DOHH2 (cell line): ENCODE data around the gene SCARF1.

Source experiments
- H3F3A ChIP-seq: fragments of 200-600 bp; sonication (generic), shearing (Covaris generic); 2 replicates; pipeline ENCODE4 v1.6.0; 2016; ENCODE audit warnings: antibody characterized with exemption, mild to moderate bottlenecking; ENCODE audit not compliant: control insufficient read depth, insufficient read depth
- H3K27ac ChIP-seq: fragments of 200-600 bp; sonication (generic); 2 replicates; pipeline ENCODE4 v1.5.1; 2014; ENCODE audit warnings: low read depth, mild to moderate bottlenecking, low read length, moderate library complexity
- H3K27me3 ChIP-seq: fragments of 200-600 bp; sonication (generic); 2 replicates; pipeline ENCODE4 v1.6.1; 2014; ENCODE audit warnings: mild to moderate bottlenecking, low read length, mixed read lengths; ENCODE audit not compliant: control insufficient read depth
- H3K36me3 ChIP-seq: fragments of 200-600 bp; sonication (generic); 2 replicates; pipeline ENCODE4 v1.6.1; 2014; ENCODE audit warnings: mild to moderate bottlenecking, low read length, moderate library complexity, mixed read lengths; ENCODE audit not compliant: control insufficient read depth
- H3K4me1 ChIP-seq: fragments of 200-600 bp; sonication (generic); 2 replicates; pipeline ENCODE4 v1.6.1; 2014; ENCODE audit warnings: mild to moderate bottlenecking, low read length, mixed read lengths; ENCODE audit not compliant: control insufficient read depth
- H3K4me2 ChIP-seq: fragments of 200-600 bp; sonication (generic); 2 replicates; pipeline ENCODE4 v1.6.0; 2014; ENCODE audit warnings: mild to moderate bottlenecking, low read length, moderate library complexity
- H3K4me3 ChIP-seq: fragments of 200-600 bp; sonication (generic); 2 replicates; pipeline ENCODE4 v1.5.1; 2014; ENCODE audit warnings: mild to moderate bottlenecking, low read length, mixed read lengths
- H3K79me2 ChIP-seq: fragments of 200-600 bp; sonication (generic); 2 replicates; pipeline ENCODE4 v1.6.1; 2014; ENCODE audit warnings: mild to moderate bottlenecking, low read length, mixed read lengths; ENCODE audit not compliant: control insufficient read depth
- H3K9me2 ChIP-seq: fragments of 200-600 bp; sonication (generic); replicated peaks from 2 replicates; pipeline ENCODE4 v1.6.1; 2014; ENCODE audit warnings: mild to moderate bottlenecking, low read length, mixed read lengths; ENCODE audit not compliant: control insufficient read depth
- H3K9me3 ChIP-seq: fragments of 200-600 bp; sonication (generic); 2 replicates; pipeline ENCODE4 v1.6.1; 2014; ENCODE audit warnings: antibody characterized with exemption, low read length, mixed read lengths; ENCODE audit not compliant: control insufficient read depth, insufficient read depth
- H4K20me1 ChIP-seq: fragments of 200-600 bp; sonication (generic); 2 replicates; pipeline ENCODE4 v1.6.0; 2014; ENCODE audit warnings: low read depth, mild to moderate bottlenecking, antibody characterized with exemption, low read length, moderate library complexity; ENCODE audit not compliant: control insufficient read depth, insufficient read depth
- EZH2phosphoT487 ChIP-seq: fragments of 200-600 bp; sonication (generic); IDR thresholded peaks from 2 replicates; pipeline ENCODE4 v1.6.1; 2017; ENCODE audit warnings: borderline replicate concordance, mild to moderate bottlenecking, antibody characterized with exemption, low read length, moderate library complexity, mixed read lengths
- TF ChIP-seq, protein P1 (sequence below): fragments of 200-600 bp; sonication (generic); IDR thresholded peaks from one replicate; pipeline ENCODE4 v1.5.1; 2014; ENCODE audit warnings: antibody characterized with exemption, mild to moderate bottlenecking, low read depth, low read length; ENCODE audit not compliant: poor library complexity, severe bottlenecking

SCARF1 gene

DNA sequence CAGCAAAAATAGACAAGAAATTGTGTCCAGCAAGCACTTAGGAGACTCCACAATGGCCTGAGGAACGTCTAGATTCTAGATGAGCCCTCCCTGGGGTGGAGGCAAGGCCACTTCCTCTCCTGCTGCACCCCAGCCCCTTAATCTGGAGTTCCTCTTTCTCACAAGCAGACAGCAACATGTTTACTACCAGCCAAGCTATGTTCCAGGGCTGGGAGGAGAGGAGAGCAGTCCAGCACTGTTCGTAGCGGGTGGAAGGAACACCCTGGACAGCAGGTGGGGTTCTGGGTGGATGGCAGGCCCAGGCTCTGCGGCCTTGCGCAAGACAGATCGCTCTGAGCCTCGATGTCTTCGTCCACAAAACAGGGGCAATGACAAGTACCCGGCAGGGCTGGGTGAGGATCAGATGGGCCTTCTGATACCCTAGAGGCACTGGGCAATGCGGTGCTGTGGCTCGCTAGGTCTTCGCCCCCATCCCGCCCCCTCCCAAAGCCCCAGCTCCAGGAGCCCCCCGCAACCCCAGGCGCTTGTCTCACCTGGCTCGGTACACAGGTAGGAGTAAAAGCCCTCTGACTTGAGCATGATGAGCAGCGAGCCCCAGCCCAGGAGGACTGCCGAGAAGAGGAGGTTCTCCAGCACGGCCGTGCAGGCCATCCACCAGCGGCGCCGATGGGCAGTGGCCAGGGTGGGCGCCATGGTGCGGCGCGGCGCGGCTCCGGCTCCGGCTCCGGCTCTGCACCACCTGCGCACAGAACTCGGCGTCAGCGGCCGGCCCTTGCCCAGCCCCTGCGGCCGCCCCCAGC lies 18.1 kb downstream of the SCARF1 start:
- Histone ChIP-seq H3K27ac (peak overlapping the region; percentile 92), H3K27me3 (no peaks in the 10 kb centered on the region), H3K79me2 (peaks cover 60% of the 10 kb centered on the region)

DNA sequence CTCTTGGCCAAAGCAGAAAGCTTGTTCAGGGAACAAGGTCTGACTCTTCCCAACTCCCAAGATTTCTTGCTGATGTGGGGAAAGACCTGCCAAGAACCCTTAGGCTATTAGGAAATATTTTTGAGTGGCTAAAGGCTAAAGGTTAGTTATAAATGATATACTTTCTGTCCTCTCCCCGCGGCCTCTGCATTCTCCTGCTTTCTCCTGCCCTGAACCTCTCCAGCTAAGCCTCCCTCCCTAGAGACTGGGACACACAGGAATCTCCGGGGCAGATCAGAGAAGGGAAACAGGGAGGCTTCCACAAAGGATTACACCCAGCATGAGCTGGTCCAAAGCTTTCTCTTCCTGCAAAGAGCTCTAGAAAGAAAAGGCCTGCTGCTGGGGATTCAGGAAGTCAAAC lies 19.2 kb downstream of the SCARF1 start:
- Histone ChIP-seq H3K36me3 (peaks cover 59% of the 10 kb centered on the region), H3K4me2 (peak overlapping the region; percentile 85)

More for the DNA sequence above, 18.1 kb downstream of the SCARF1 start:
- no peaks in the 10 kb centered on the region for H3K9me3 ChIP-seq
- no peaks in the 10 kb centered on the region for H3K9me2 ChIP-seq
- peaks cover 55% of the 10 kb centered on the region for H3K4me1 ChIP-seq
- TF ChIP-seq, protein P1, sequence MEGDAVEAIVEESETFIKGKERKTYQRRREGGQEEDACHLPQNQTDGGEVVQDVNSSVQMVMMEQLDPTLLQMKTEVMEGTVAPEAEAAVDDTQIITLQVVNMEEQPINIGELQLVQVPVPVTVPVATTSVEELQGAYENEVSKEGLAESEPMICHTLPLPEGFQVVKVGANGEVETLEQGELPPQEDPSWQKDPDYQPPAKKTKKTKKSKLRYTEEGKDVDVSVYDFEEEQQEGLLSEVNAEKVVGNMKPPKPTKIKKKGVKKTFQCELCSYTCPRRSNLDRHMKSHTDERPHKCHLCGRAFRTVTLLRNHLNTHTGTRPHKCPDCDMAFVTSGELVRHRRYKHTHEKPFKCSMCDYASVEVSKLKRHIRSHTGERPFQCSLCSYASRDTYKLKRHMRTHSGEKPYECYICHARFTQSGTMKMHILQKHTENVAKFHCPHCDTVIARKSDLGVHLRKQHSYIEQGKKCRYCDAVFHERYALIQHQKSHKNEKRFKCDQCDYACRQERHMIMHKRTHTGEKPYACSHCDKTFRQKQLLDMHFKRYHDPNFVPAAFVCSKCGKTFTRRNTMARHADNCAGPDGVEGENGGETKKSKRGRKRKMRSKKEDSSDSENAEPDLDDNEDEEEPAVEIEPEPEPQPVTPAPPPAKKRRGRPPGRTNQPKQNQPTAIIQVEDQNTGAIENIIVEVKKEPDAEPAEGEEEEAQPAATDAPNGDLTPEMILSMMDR, result no peak
- TF ChIP-seq EZH2phosphoT487, result no peak
- peak overlapping the region; percentile 94 for H3K4me3 ChIP-seq
- H3F3A ChIP-seq, result peaks cover 18% of the 10 kb centered on the region
- peaks cover 53% of the 10 kb centered on the region for H3K36me3 ChIP-seq
- H3K4me2 ChIP-seq, result peak overlapping the region; percentile 85
- no peaks in the 10 kb centered on the region for H4K20me1 ChIP-seq

GRCh38 chr17:1625581-1625980 lies 20.0 kb downstream of the SCARF1 start:
- H3K27ac ChIP-seq, result peak overlapping the region; percentile 92
- H3K36me3 ChIP-seq, result peaks cover 66% of the 10 kb centered on the region
- peaks cover 40% of the 10 kb centered on the region for H3K4me1 ChIP-seq
- TF ChIP-seq, protein P1, result no peak
- TF ChIP-seq EZH2phosphoT487, result no peak
- H3K27me3 ChIP-seq, result no peaks in the 10 kb centered on the region
- H4K20me1 ChIP-seq, result no peaks in the 10 kb centered on the region
- peaks cover 8% of the 10 kb centered on the region for H3F3A ChIP-seq
- H3K9me3 ChIP-seq, result no peaks in the 10 kb centered on the region
- peaks cover 75% of the 10 kb centered on the region for H3K79me2 ChIP-seq
- no peaks in the 10 kb centered on the region for H3K9me2 ChIP-seq
- peak overlapping the region; percentile 94 for H3K4me3 ChIP-seq
- H3K4me2 ChIP-seq, result peak overlapping the region; percentile 85

More for the DNA sequence above, 19.2 kb downstream of the SCARF1 start:
- Histone ChIP-seq H3K27me3 (no peaks in the 10 kb centered on the region), H3K4me1 (peaks cover 47% of the 10 kb centered on the region), H3F3A (peaks cover 11% of the 10 kb centered on the region), H3K9me2 (no peaks in the 10 kb centered on the region), H3K9me3 (no peaks in the 10 kb centered on the region), H3K79me2 (peaks cover 68% of the 10 kb centered on the region), H3K4me3 (peak overlapping the region; percentile 94), H4K20me1 (no peaks in the 10 kb centered on the region), H3K27ac (peak overlapping the region; percentile 92)
- no peak for TF ChIP-seq EZH2phosphoT487
- TF ChIP-seq, protein P1, result no peak
